ENCODE results near the gene OR8G1. TPM values are rescaled to one million over a fixed set of nuclear protein-coding genes. Genes with fewer than 3 reads are reported as not detected.

OR8G1 gene
- total and polyA plus RNA-seq, 10 of the 15 experiments (the other 5 are each of a cell fraction or from before 2014, with no cell fraction given), result not detected

- no peak for TF ChIP-seq EGR1 (IDR thresholded peaks at IDR 0.05; ENCODE audit: borderline replicate concordance in 1 of 2, low read depth in 2 of 2, low read length in 2 of 2)
- TF ChIP-seq NR2F1 (conservative IDR thresholded peaks at IDR 0.05), result no peak
Observed at GRCh38 chr11:124225471-124225870, 15.4 kb upstream of the OR8G1 start (continued).

- FAIRE-seq, result no peak
Observed at GRCh38 chr11:124233376-124233775, 7.5 kb upstream of the OR8G1 start.

More at GRCh38 chr11:124233376-124233775, 7.5 kb upstream of the OR8G1 start:
- ATAC-seq (no peak), DNase-seq (ENCODE audit: low read depth, low spot score) (no peak)
- intact Hi-C loops (cut with micrococcal nuclease; ENCODE audit: unreplicated experiment) (no loop called here), in situ Hi-C loops (cut with MboI) (no loop called here)
- no TSS peak for BruUV-seq (replicated peaks)
- H3K79me2 ChIP-seq (ENCODE audit: control insufficient read depth, insufficient read depth, low read length), result no peaks in the 10 kb centered on the region
- H3K4me2 ChIP-seq (ENCODE audit: control insufficient read depth, insufficient read depth), result no peak overlapping the region
- H3K27ac ChIP-seq (ENCODE audit: control insufficient read depth, insufficient read depth), result no peak overlapping the region
- H3K36me3 ChIP-seq (ENCODE audit: control insufficient read depth in 2 of 2, insufficient read depth in 2 of 2, low read length in 1 of 2), result no peaks in the 10 kb centered on the region
- no peaks in the 10 kb centered on the region for H4K20me1 ChIP-seq (ENCODE audit: control insufficient read depth, insufficient read depth)
- ChIA-PET CTCF (no interaction called here), RAD21 (ENCODE audit: unreplicated experiment) (no interaction called here), SMC1A (ENCODE audit: uncharacterized antibody, unreplicated experiment) (no interaction called here), POLR2A (no interaction called here)
- TF ChIP-seq IKZF1 (conservative IDR thresholded peaks at IDR 0.05) (no peak), JUNB (IDR thresholded peaks at IDR 0.05) (no peak), SMAD5 (IDR thresholded peaks at IDR 0.05; ENCODE audit: low read depth) (no peak), TCF12 (IDR thresholded peaks at IDR 0.05; ENCODE audit: low read depth, low read length) (no peak), RCOR1 (conservative IDR thresholded peaks at IDR 0.05; ENCODE audit: low read depth, low read length) (no peak), EP300 (IDR thresholded peaks at IDR 0.05; ENCODE audit: borderline replicate concordance in 1 of 2, control insufficient read depth in 1 of 2, low read depth in 2 of 2, low read length in 2 of 2) (no peak), ZBED1 (IDR thresholded peaks at IDR 0.05; ENCODE audit: borderline replicate concordance) (no peak), IRF5 (IDR thresholded peaks at IDR 0.05; ENCODE audit: borderline replicate concordance) (no peak), MTA3 (IDR thresholded peaks at IDR 0.05; ENCODE audit: borderline replicate concordance, low read length) (no peak)
- H3K4me3 ChIP-seq, result no peak overlapping the region
- no peaks in the 10 kb centered on the region for H3K4me1 ChIP-seq (ENCODE audit: control insufficient read depth, insufficient read depth, low read length)
- no peaks in the 10 kb centered on the region for H3K27me3 ChIP-seq (replicated peaks in 1 of 2; ENCODE audit: control insufficient read depth in 2 of 2, insufficient read depth in 2 of 2, low read length in 1 of 2)
- no peak overlapping the region for H3K9ac ChIP-seq (ENCODE audit: control insufficient read depth, insufficient read depth, low read length)
- H2AFZ ChIP-seq (ENCODE audit: control insufficient read depth, low read depth, low read length), result no peak overlapping the region
- H3K9me3 ChIP-seq (replicated peaks; ENCODE audit: control insufficient read depth, insufficient read depth, low read length), result no peaks in the 10 kb centered on the region
- 4% methylated on average over 1 of the region's 1 CpG for WGBS (ENCODE audit: insufficient coverage, insufficient replicate concordance, low lambda C conversion rate, missing lambda C conversion rate)
